Esophagus muscularis mucosa (tissue), 4 donors: ENCODE measurements around the gene MYO9B. TPM values are rescaled to one million over a fixed set of nuclear protein-coding genes. Genes with fewer than 3 reads are reported as not detected.

ENCODE experiments used
- DNase-seq: peaks from one replicate; pipeline ENCODE4 v3.0.0-alpha.2; 2017; ENCODE audit errors: extremely low spot score
- H3K27ac ChIP-seq, 4 donors: fragments of 200-600 bp; sonication (generic); replicated peaks in 1 of 4; 1 replicate in 3 of 4; 2 replicates in 1 of 4; pipeline ENCODE4 v1.5.1; 2016 to 2019; ENCODE audit warnings: mild to moderate bottlenecking in 1 of 4
- H3K27me3 ChIP-seq, 4 donors: fragments of 200-600 bp; sonication (generic); one replicate each; pipeline versions ENCODE4 v1.5.1 to v1.6.0; 2016 to 2019
- H3K36me3 ChIP-seq, 4 donors: fragments of 200-600 bp; sonication (generic); one replicate each; pipeline ENCODE4 v1.5.1; 2016 to 2019
- H3K4me1 ChIP-seq, 4 donors: fragments of 200-600 bp; sonication (generic); one replicate each; pipeline ENCODE4 v1.5.1; 2016 to 2019
- H3K4me3 ChIP-seq, 4 donors: fragments of 200-600 bp; sonication (generic); 1 replicate in 2 of 4; 2 replicates in 2 of 4; pipeline ENCODE4 v1.5.1; 2016 to 2019; ENCODE audit warnings: mild to moderate bottlenecking in 4 of 4, moderate library complexity in 1 of 4
- H3K9me3 ChIP-seq, 4 donors: fragments of 200-600 bp; sonication (generic); 1 replicate in 3 of 4; 2 replicates in 1 of 4; pipeline ENCODE4 v1.5.1; 2016 to 2019
- CTCF ChIP-seq, 3 experiments: fragments of 200-600 bp in 2 of 3; fragments of 450-650 bp in 1 of 3; sonication (generic) in 2 of 3; IDR thresholded peaks; one replicate each; pipeline ENCODE4 v1.5.1; 2017 to 2019; ENCODE audit warnings: antibody characterized with exemption in 3 of 3, mild to moderate bottlenecking in 2 of 3, moderate library complexity in 1 of 3
- EP300 ChIP-seq: sonication (generic); formaldehyde crosslinking; IDR thresholded peaks from one replicate; pipeline ENCODE4 v1.6.1; 2017; ENCODE audit warnings: antibody characterized with exemption
- POLR2A ChIP-seq: fragments of 450-650 bp; IDR thresholded peaks from one replicate; pipeline ENCODE4 v1.6.1; 2017; ENCODE audit warnings: antibody characterized with exemption, moderate library complexity, mild to moderate bottlenecking, low read depth
- POLR2AphosphoS5 ChIP-seq, 2 donors: sonication (generic); formaldehyde crosslinking; IDR thresholded peaks; one replicate each; pipeline ENCODE4 v1.6.1; 2017; ENCODE audit warnings: antibody characterized with exemption in 2 of 2
- WGBS: methylation state at CpG from one replicate; pipeline ENCODE4 v1.1.5; 2018; 5-methylcytosine and 5-hydroxymethylcytosine counted together
- intact Hi-C: fragments of 100-400 bp; cut with DNase I; formaldehyde crosslinking; loops from one replicate; pipeline ENCODE4 v1.15.1; 2023
- total RNA-seq, 4 donors: library from RNA; depleted of rRNA; stranded (reverse); fragments of >200 nt; gene quantifications; one replicate each; pipeline versions ENCODE4 v1.1.0 to v1.2.1, GENCODE V29; 2016

The MYO9B gene
- total RNA-seq, 4 donors from 2014 or later = 52.6 to 73.3 (median 57.7) TPM

GRCh38 chr19:17145546-17146497 is 70.2 kb downstream of the MYO9B start:
- TF ChIP-seq EP300 (no peak), POLR2A (no peak), CTCF (IDR thresholded peaks at IDR 0.05) (no peak), POLR2AphosphoS5 (IDR thresholded peaks at IDR 0.05) (no peak)
- Histone ChIP-seq H3K36me3 (peaks cover 3 to 53% (median 24%) of the 10 kb centered on the region in 4 donors), H3K27ac (no peak overlapping the region), H3K27me3 (no peaks in the 10 kb centered on the region), H3K9me3 (no peaks in the 10 kb centered on the region), H3K4me3 (no peak overlapping the region), H3K4me1 (peaks cover 0 to 11% (median 5%) of the 10 kb centered on the region in 4 donors)
- intact Hi-C loops = no loop called here
- 91% methylated on average over 7 of the region's 7 CpGs for WGBS
- DNase-seq = no peak

- no peak overlapping the region for H3K4me3 ChIP-seq
- H3K4me1 ChIP-seq = peaks cover 0 to 11% (median 3%) of the 10 kb centered on the region in 4 donors
- no peaks in the 10 kb centered on the region for H3K27me3 ChIP-seq
- DNase-seq = no peak
- TF ChIP-seq POLR2A (no peak), CTCF (IDR thresholded peaks at IDR 0.05) (no peak), POLR2AphosphoS5 (IDR thresholded peaks at IDR 0.05) (no peak), EP300 (no peak)
- no peaks in the 10 kb centered on the region for H3K9me3 ChIP-seq
- WGBS = 94% methylated on average over 5 of the region's 5 CpGs
- peaks cover 11 to 68% (median 40%) of the 10 kb centered on the region in 4 donors for H3K36me3 ChIP-seq
- H3K27ac ChIP-seq = no peak overlapping the region
- intact Hi-C loops = no loop called here
Measured at GRCh38 chr19:17148130-17148529, 72.6 kb downstream of the MYO9B start.

- intact Hi-C loops = no loop called here
- WGBS = 74% methylated on average over 9 of the region's 13 CpGs
- H3K4me3 ChIP-seq = no peak overlapping the region
- H3K9me3 ChIP-seq = no peaks in the 10 kb centered on the region
- H3K4me1 ChIP-seq = peaks cover 0 to 8% (median 3%) of the 10 kb centered on the region in 4 donors
- TF ChIP-seq POLR2AphosphoS5 (IDR thresholded peaks at IDR 0.05) (no peak), EP300 (no peak), POLR2A (no peak), CTCF (IDR thresholded peaks at IDR 0.05) (no peak)
- H3K27me3 ChIP-seq = no peaks in the 10 kb centered on the region
- no peak overlapping the region for H3K27ac ChIP-seq
- peaks cover 25 to 83% (median 54%) of the 10 kb centered on the region in 4 donors for H3K36me3 ChIP-seq
- DNase-seq = no peak
Measured at GRCh38 chr19:17149393-17150135, 74.0 kb downstream of the MYO9B start.

GRCh38 chr19:17153996-17154395 is 78.4 kb downstream of the MYO9B start:
- intact Hi-C loops = no loop called here
- peaks cover 25 to 95% (median 78%) of the 10 kb centered on the region in 4 donors for H3K36me3 ChIP-seq
- WGBS = 98% methylated on average over 10 of the region's 10 CpGs

More at GRCh38 chr19:17153996-17154395, 78.4 kb downstream of the MYO9B start:
- no peaks in the 10 kb centered on the region for H3K4me1 ChIP-seq
- no peak overlapping the region for H3K27ac ChIP-seq
- no peak for DNase-seq
- H3K27me3 ChIP-seq = no peaks in the 10 kb centered on the region
- TF ChIP-seq POLR2AphosphoS5 (IDR thresholded peaks at IDR 0.05) = no peak
- TF ChIP-seq EP300 = no peak
- no peak for TF ChIP-seq POLR2A
- TF ChIP-seq CTCF (IDR thresholded peaks at IDR 0.05) = no peak
- H3K4me3 ChIP-seq = no peak overlapping the region
- no peaks in the 10 kb centered on the region for H3K9me3 ChIP-seq
